Neural cell (in vitro differentiated cells): ENCODE measurements around the gene SPARCL1. TPM values are rescaled to one million over a fixed set of nuclear protein-coding genes. Genes with fewer than 3 reads are reported as not detected.

ENCODE experiments used
- H2AFZ ChIP-seq: fragments of 200-600, 300-800 bp; sonication (generic), shearing (Covaris generic); 2 replicates; pipeline ENCODE4 v1.6.0; 2014; ENCODE audit warnings: low read depth, mild to moderate bottlenecking, antibody characterized with exemption, low read length, moderate library complexity
- H3F3A ChIP-seq: fragments of 200-600 bp; shearing (Covaris generic); 2 replicates; pipeline ENCODE4 v1.6.1; 2016; ENCODE audit warnings: mild to moderate bottlenecking, moderate library complexity, mixed read lengths, antibody characterized with exemption, low read length; ENCODE audit not compliant: insufficient read depth, poor library complexity, severe bottlenecking
- H3K27ac ChIP-seq: fragments of 200-600, 300-800 bp; sonication (generic), shearing (Covaris generic); 2 replicates; pipeline ENCODE4 v1.5.1; 2014; ENCODE audit warnings: mild to moderate bottlenecking, low read length, moderate library complexity
- H3K27me3 ChIP-seq: fragments of 300-800, 200-600 bp; sonication (generic), shearing (Covaris generic); 2 replicates; pipeline ENCODE4 v1.6.0; 2014; ENCODE audit warnings: mild to moderate bottlenecking, low read depth, low read length, moderate library complexity; ENCODE audit not compliant: insufficient read depth
- H3K36me3 ChIP-seq: fragments of 300-800, 200-600 bp; sonication (generic), shearing (Covaris generic); 2 replicates; pipeline ENCODE4 v1.5.1; 2014; ENCODE audit warnings: mild to moderate bottlenecking, antibody characterized with exemption, low read length, moderate library complexity; ENCODE audit not compliant: insufficient read depth
- H3K4me2 ChIP-seq: fragments of 300-800, 200-600 bp; sonication (generic), shearing (Covaris generic); 2 replicates; pipeline ENCODE4 v1.6.0; 2014; ENCODE audit warnings: mild to moderate bottlenecking, low read length
- H3K4me3 ChIP-seq: fragments of 300-800, 200-600 bp; sonication (generic), shearing (Covaris generic); 2 replicates; pipeline ENCODE4 v1.5.1; 2014; ENCODE audit warnings: mild to moderate bottlenecking, low read length, moderate library complexity
- H3K79me2 ChIP-seq: fragments of 200-600 bp; shearing (Covaris generic); replicated peaks from 2 replicates; pipeline ENCODE4 v1.6.0; 2014; ENCODE audit warnings: mild to moderate bottlenecking, low read length, moderate library complexity; ENCODE audit not compliant: insufficient read depth
- H3K9ac ChIP-seq: fragments of 300-800, 200-600 bp; sonication (generic), shearing (Covaris generic); 2 replicates; pipeline ENCODE4 v1.6.1; 2016; ENCODE audit warnings: mild to moderate bottlenecking, low read length, mixed read lengths
- H3K9me2 ChIP-seq: fragments of 200-600 bp; shearing (Covaris generic); 2 replicates; pipeline ENCODE4 v1.6.1; 2016; ENCODE audit warnings: mild to moderate bottlenecking, low read length, mixed read lengths; ENCODE audit not compliant: insufficient read depth
- H3K9me3 ChIP-seq: fragments of 200-600, 300-800 bp; sonication (generic), shearing (Covaris generic); 2 replicates; pipeline ENCODE4 v1.6.1; 2016; ENCODE audit warnings: mild to moderate bottlenecking, mixed run types, low read length, moderate library complexity, mixed read lengths
- H4K20me1 ChIP-seq: fragments of 200-600 bp; shearing (Covaris generic); 2 replicates; pipeline ENCODE4 v1.6.1; 2016; ENCODE audit warnings: mild to moderate bottlenecking, mixed run types; ENCODE audit not compliant: insufficient read depth
- EP300 ChIP-seq: fragments of 450-650 bp; conservative IDR thresholded peaks from 2 replicates; pipeline ENCODE4 v1.6.1; 2014; ENCODE audit warnings: antibody characterized with exemption, mild to moderate bottlenecking, moderate library complexity; ENCODE audit not compliant: poor library complexity, severe bottlenecking
- EZH2 ChIP-seq: fragments of 200-600, 300-800 bp; shearing (Covaris generic), sonication (generic); IDR thresholded peaks from 2 replicates; pipeline ENCODE4 v1.6.1; 2014; ENCODE audit warnings: antibody characterized with exemption, low read length, borderline replicate concordance, mild to moderate bottlenecking; ENCODE audit not compliant: insufficient read depth, poor library complexity, severe bottlenecking
- MXI1 ChIP-seq: fragments of 450-650 bp; conservative IDR thresholded peaks from 2 replicates; pipeline ENCODE4 v1.6.1; 2014; ENCODE audit warnings: antibody characterized with exemption, mild to moderate bottlenecking; ENCODE audit not compliant: poor library complexity, severe bottlenecking
- POLR2AphosphoS5 ChIP-seq: IDR thresholded peaks from 2 replicates; pipeline ENCODE4 v1.6.1; 2012
- RAD21 ChIP-seq: fragments of 450-650 bp; conservative IDR thresholded peaks from 2 replicates; pipeline ENCODE4 v1.6.1; 2014; ENCODE audit warnings: antibody characterized with exemption, mild to moderate bottlenecking, moderate library complexity
- SMC3 ChIP-seq: fragments of 450-650 bp; conservative IDR thresholded peaks from 2 replicates; pipeline ENCODE4 v1.6.1; 2014; ENCODE audit warnings: antibody characterized with exemption, mild to moderate bottlenecking, moderate library complexity; ENCODE audit not compliant: poor library complexity
- TAF1 ChIP-seq: IDR thresholded peaks from 2 replicates; pipeline ENCODE4 v1.6.1; 2012; ENCODE audit warnings: low read depth
- polyA plus RNA-seq: library from polyadenylated mRNA; depleted of rRNA; stranded (reverse); fragments of >200 nt; gene quantifications from 2 replicates; pipeline ENCODE4 v1.2.3, GENCODE V29; 2014
- TF ChIP-seq, protein P1 (sequence below): fragments of 450-650 bp; IDR thresholded peaks from 2 replicates; pipeline ENCODE4 v1.5.1; 2014; ENCODE audit warnings: antibody characterized with exemption, mild to moderate bottlenecking, moderate library complexity; ENCODE audit not compliant: poor library complexity, severe bottlenecking
- TF ChIP-seq, protein P2 (sequence below): IDR thresholded peaks from 2 replicates; pipeline ENCODE4 v1.6.1; 2012; ENCODE audit warnings: borderline replicate concordance

SPARCL1 gene
- polyA plus RNA-seq, 1 donor from 2014 or later = 0.89 TPM

DNA sequence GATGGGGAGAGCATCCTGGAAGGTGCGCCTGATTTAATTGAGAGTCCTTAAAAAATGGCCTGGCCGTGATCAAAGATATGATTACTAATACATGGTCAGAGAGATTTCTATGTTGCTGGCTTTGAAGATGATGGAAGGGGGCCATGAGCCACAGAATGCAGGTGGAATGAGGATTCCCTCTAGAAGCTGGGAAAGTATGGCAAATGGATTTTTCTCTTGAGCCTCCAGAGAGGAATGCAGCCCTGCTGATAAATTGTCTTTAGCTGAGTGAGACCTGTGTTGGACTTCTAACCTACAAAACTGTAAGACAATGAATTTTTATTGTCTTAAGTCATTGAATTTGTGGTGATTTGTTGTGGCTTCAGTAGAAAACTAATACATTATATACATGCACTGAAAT is 99.1 kb downstream of the SPARCL1 start:
- Histone ChIP-seq H3K4me3 (no peak overlapping the region), H3F3A (no peaks in the 10 kb centered on the region), H3K9ac (no peak overlapping the region), H3K36me3 (no peaks in the 10 kb centered on the region), H3K9me2 (no peaks in the 10 kb centered on the region), H2AFZ (no peak overlapping the region), H4K20me1 (no peaks in the 10 kb centered on the region), H3K27ac (no peak overlapping the region), H3K79me2 (peaks cover 33% of the 10 kb centered on the region), H3K27me3 (no peaks in the 10 kb centered on the region), H3K4me2 (no peak overlapping the region), H3K9me3 (no peaks in the 10 kb centered on the region)
- no peak for TF ChIP-seq POLR2AphosphoS5
- TF ChIP-seq EZH2 = no peak
- TF ChIP-seq, protein P1, sequence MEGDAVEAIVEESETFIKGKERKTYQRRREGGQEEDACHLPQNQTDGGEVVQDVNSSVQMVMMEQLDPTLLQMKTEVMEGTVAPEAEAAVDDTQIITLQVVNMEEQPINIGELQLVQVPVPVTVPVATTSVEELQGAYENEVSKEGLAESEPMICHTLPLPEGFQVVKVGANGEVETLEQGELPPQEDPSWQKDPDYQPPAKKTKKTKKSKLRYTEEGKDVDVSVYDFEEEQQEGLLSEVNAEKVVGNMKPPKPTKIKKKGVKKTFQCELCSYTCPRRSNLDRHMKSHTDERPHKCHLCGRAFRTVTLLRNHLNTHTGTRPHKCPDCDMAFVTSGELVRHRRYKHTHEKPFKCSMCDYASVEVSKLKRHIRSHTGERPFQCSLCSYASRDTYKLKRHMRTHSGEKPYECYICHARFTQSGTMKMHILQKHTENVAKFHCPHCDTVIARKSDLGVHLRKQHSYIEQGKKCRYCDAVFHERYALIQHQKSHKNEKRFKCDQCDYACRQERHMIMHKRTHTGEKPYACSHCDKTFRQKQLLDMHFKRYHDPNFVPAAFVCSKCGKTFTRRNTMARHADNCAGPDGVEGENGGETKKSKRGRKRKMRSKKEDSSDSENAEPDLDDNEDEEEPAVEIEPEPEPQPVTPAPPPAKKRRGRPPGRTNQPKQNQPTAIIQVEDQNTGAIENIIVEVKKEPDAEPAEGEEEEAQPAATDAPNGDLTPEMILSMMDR = no peak
- no peak for TF ChIP-seq TAF1
- TF ChIP-seq RAD21 = no peak
- no peak for TF ChIP-seq SMC3
- TF ChIP-seq EP300 = no peak
- TF ChIP-seq, protein P2, sequence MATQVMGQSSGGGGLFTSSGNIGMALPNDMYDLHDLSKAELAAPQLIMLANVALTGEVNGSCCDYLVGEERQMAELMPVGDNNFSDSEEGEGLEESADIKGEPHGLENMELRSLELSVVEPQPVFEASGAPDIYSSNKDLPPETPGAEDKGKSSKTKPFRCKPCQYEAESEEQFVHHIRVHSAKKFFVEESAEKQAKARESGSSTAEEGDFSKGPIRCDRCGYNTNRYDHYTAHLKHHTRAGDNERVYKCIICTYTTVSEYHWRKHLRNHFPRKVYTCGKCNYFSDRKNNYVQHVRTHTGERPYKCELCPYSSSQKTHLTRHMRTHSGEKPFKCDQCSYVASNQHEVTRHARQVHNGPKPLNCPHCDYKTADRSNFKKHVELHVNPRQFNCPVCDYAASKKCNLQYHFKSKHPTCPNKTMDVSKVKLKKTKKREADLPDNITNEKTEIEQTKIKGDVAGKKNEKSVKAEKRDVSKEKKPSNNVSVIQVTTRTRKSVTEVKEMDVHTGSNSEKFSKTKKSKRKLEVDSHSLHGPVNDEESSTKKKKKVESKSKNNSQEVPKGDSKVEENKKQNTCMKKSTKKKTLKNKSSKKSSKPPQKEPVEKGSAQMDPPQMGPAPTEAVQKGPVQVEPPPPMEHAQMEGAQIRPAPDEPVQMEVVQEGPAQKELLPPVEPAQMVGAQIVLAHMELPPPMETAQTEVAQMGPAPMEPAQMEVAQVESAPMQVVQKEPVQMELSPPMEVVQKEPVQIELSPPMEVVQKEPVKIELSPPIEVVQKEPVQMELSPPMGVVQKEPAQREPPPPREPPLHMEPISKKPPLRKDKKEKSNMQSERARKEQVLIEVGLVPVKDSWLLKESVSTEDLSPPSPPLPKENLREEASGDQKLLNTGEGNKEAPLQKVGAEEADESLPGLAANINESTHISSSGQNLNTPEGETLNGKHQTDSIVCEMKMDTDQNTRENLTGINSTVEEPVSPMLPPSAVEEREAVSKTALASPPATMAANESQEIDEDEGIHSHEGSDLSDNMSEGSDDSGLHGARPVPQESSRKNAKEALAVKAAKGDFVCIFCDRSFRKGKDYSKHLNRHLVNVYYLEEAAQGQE = no peak
- TF ChIP-seq MXI1 = no peak

DNA sequence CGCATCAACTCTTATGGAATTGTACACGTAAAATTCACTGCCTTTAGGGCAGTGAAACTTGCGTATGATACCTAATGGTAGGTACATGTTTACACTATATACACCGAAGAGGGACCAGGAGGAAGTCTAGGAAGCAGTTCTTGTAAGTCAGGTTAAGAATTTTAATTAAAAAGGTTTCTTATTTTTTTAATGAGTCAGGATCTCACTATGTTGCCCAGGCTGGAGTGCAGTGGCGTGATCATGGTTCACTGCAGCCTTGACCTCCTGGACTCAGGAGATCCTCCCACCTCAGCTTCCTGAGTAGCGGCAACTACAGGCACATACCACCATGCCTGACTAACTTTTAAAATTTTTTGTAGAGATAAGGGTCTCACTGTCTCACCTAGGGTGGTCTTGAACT is 100.2 kb downstream of the SPARCL1 start:
- peaks cover 41% of the 10 kb centered on the region for H3K79me2 ChIP-seq
- no peak for TF ChIP-seq EP300
- no peak for TF ChIP-seq EZH2
- TF ChIP-seq RAD21 = no peak
- TF ChIP-seq, protein P1 = no peak
- TF ChIP-seq POLR2AphosphoS5 = no peak
- no peak for TF ChIP-seq SMC3
- TF ChIP-seq, protein P2 = no peak
- TF ChIP-seq TAF1 = no peak

More for the DNA sequence above, 100.2 kb downstream of the SPARCL1 start:
- Histone ChIP-seq H2AFZ (no peak overlapping the region), H3K9ac (no peak overlapping the region), H3K4me3 (no peak overlapping the region), H3K36me3 (no peaks in the 10 kb centered on the region), H3K27ac (no peak overlapping the region), H3K9me3 (no peaks in the 10 kb centered on the region), H3K9me2 (no peaks in the 10 kb centered on the region), H3K4me2 (no peak overlapping the region), H3F3A (no peaks in the 10 kb centered on the region), H4K20me1 (no peaks in the 10 kb centered on the region), H3K27me3 (no peaks in the 10 kb centered on the region)
